ENCODE results near the gene TIMP3. TPM values are rescaled to one million over a fixed set of nuclear protein-coding genes. Genes with fewer than 3 reads are reported as not detected.

TIMP3 gene
- total RNA-seq, 1 donor from 2014 or later: 45.9 TPM

- Mint-ChIP-seq H3K36me3 (no peaks in the 10 kb centered on the region), H3K27me3 (peaks cover 14% of the 10 kb centered on the region), H3K27ac (peak overlapping the region; percentile 31), H3K4me1 (ENCODE audit: unreplicated experiment) (peaks cover 47% of the 10 kb centered on the region), H3K9me3 (no peaks in the 10 kb centered on the region), H3K4me3 (peak overlapping the region; percentile 94)
- no peak for DNase-seq (ENCODE audit: extremely low spot score, unreplicated experiment)
- TF ChIP-seq CTCF (conservative IDR thresholded peaks at IDR 0.05): no peak
Observed at GRCh38 chr22:32802237-32802765, 796 bp downstream of the TIMP3 start.

GRCh38 chr22:32803020-32803737 lies 1.7 kb downstream of the TIMP3 start:
- DNase-seq (ENCODE audit: extremely low spot score, unreplicated experiment): no peak
- no peak for TF ChIP-seq CTCF (conservative IDR thresholded peaks at IDR 0.05)
- peaks cover 14% of the 10 kb centered on the region for H3K27me3 Mint-ChIP-seq
- no peaks in the 10 kb centered on the region for H3K36me3 Mint-ChIP-seq
- peaks cover 47% of the 10 kb centered on the region for H3K4me1 Mint-ChIP-seq (ENCODE audit: unreplicated experiment)
- H3K9me3 Mint-ChIP-seq: no peaks in the 10 kb centered on the region
- peak overlapping the region; percentile 49 for H3K27ac Mint-ChIP-seq
- peak overlapping the region; percentile 94 for H3K4me3 Mint-ChIP-seq

GRCh38 chr22:32803738-32804435 lies 2.4 kb downstream of the TIMP3 start:
- no peak for DNase-seq (ENCODE audit: extremely low spot score, unreplicated experiment)
- Mint-ChIP-seq H3K4me1 (ENCODE audit: unreplicated experiment) (peaks cover 47% of the 10 kb centered on the region), H3K27me3 (peaks cover 14% of the 10 kb centered on the region), H3K36me3 (no peaks in the 10 kb centered on the region), H3K4me3 (peak overlapping the region; percentile 94), H3K27ac (peak overlapping the region; percentile 49), H3K9me3 (no peaks in the 10 kb centered on the region)
- no peak for TF ChIP-seq CTCF (conservative IDR thresholded peaks at IDR 0.05)

GRCh38 chr22:32804531-32805360 lies 3.2 kb downstream of the TIMP3 start:
- peak overlapping the region; percentile 49 for H3K27ac Mint-ChIP-seq
- H3K9me3 Mint-ChIP-seq: no peaks in the 10 kb centered on the region
- peaks cover 14% of the 10 kb centered on the region for H3K27me3 Mint-ChIP-seq
- no peaks in the 10 kb centered on the region for H3K36me3 Mint-ChIP-seq
- no peak for DNase-seq (ENCODE audit: extremely low spot score, unreplicated experiment)
- H3K4me1 Mint-ChIP-seq (ENCODE audit: unreplicated experiment): peaks cover 53% of the 10 kb centered on the region
- peak overlapping the region; percentile 94 for H3K4me3 Mint-ChIP-seq
- TF ChIP-seq CTCF (conservative IDR thresholded peaks at IDR 0.05): no peak

GRCh38 chr22:32805361-32805881 lies 3.9 kb downstream of the TIMP3 start:
- no peaks in the 10 kb centered on the region for H3K36me3 Mint-ChIP-seq
- no peak for TF ChIP-seq CTCF (conservative IDR thresholded peaks at IDR 0.05)
- H3K27me3 Mint-ChIP-seq: peaks cover 14% of the 10 kb centered on the region
- no peaks in the 10 kb centered on the region for H3K9me3 Mint-ChIP-seq
- H3K27ac Mint-ChIP-seq: no peak overlapping the region
- H3K4me3 Mint-ChIP-seq: peak overlapping the region; percentile 94
- peaks cover 59% of the 10 kb centered on the region for H3K4me1 Mint-ChIP-seq (ENCODE audit: unreplicated experiment)
- no peak for DNase-seq (ENCODE audit: extremely low spot score, unreplicated experiment)

Data from type B pancreatic cell (in vitro differentiated cells).